IMR-90 (cell line): ENCODE data around the gene DPEP3.

Experiments
- MAFK ChIP-seq: IDR thresholded peaks from 2 replicates; pipeline ENCODE4 v1.6.1; 2012; ENCODE audit warnings: low read depth, low read length, improper control_type of control experiment
- POLR2A ChIP-seq: IDR thresholded peaks from 2 replicates; pipeline ENCODE4 v1.6.1; 2012; ENCODE audit warnings: mild to moderate bottlenecking, low read depth, low read length
- RAD21 ChIP-seq: IDR thresholded peaks from 2 replicates; pipeline ENCODE4 v1.6.1; 2012; ENCODE audit warnings: low read length, improper control_type of control experiment
- TF ChIP-seq, protein P1 (sequence below): conservative IDR thresholded peaks from 2 replicates; pipeline ENCODE4 v1.5.1; 2012; ENCODE audit warnings: mild to moderate bottlenecking, low read depth, low read length, improper control_type of control experiment

DNA sequence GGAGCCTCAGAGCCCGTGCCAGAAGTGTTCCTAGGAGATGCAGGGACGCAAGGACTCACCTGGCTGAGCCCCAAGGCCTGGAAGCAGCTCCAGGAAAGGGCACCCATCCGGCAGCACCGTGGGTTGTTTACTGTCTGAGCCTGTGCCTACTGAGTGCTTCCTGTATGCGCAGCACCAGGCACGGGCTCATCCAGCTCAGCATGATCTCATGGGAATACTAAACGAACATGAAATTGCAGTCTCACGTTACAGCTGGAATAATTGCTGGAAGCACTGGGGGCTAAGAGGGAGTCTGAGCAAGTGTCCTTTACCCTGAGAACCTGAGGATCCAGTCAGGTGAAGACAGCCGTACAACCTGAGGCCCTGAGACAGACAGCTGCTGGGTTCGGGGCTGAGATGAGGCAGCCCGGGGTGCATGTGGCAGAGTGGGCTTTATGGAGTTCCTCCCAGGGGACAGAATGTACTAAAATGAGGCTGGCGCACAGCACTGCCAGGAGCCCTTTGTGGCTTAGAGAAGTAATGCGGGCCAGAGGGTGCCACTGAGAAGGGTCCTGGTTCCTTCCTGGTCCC is 54.0 kb downstream of the DPEP3 start:
- TF ChIP-seq, protein P1, sequence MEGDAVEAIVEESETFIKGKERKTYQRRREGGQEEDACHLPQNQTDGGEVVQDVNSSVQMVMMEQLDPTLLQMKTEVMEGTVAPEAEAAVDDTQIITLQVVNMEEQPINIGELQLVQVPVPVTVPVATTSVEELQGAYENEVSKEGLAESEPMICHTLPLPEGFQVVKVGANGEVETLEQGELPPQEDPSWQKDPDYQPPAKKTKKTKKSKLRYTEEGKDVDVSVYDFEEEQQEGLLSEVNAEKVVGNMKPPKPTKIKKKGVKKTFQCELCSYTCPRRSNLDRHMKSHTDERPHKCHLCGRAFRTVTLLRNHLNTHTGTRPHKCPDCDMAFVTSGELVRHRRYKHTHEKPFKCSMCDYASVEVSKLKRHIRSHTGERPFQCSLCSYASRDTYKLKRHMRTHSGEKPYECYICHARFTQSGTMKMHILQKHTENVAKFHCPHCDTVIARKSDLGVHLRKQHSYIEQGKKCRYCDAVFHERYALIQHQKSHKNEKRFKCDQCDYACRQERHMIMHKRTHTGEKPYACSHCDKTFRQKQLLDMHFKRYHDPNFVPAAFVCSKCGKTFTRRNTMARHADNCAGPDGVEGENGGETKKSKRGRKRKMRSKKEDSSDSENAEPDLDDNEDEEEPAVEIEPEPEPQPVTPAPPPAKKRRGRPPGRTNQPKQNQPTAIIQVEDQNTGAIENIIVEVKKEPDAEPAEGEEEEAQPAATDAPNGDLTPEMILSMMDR, result no peak
- TF ChIP-seq MAFK (no peak), POLR2A (no peak), RAD21 (0 out of 2 replicates have a peak, but pooled peaks have one; percentile 4)
